ENCODE results near the gene PLCB1.
"Not testable (repeated sequence)": the region's sequence is repeated elsewhere in the genome, so short reads cannot be mapped to it uniquely, and the experiment has no call there.

PLCB1 gene

DNA sequence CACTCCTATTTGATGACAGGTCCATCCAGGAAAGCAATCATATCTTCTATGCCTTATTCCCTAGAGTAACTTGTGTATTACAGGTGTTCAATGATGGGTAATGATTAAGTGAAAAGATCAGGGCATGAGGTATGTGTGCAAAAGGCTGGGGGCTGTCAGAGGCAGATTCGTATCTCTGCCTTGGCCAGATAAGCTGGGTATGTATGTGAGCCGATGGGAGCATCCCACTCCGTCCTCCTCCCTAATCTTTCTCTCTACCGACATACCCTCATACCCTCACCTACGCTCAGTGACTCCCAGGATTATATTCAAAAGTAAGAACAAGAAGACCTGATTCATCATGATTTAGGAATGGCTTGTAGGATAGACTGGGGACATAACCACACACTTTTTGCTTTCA lies 238.7 kb downstream of the PLCB1 start:
- TF ChIP-seq JUND (IDR thresholded peaks at IDR 0.05; ENCODE audit: low read depth): no peak
- in situ Hi-C loops (cut with HindIII; ENCODE audit: low pct_unique_long_range_greater_than_20kb, low sequenced_read_pairs): no loop called here
- DNase-seq (ENCODE audit: low read depth in 1 of 2, low spot score in 1 of 2): no peak

DNA sequence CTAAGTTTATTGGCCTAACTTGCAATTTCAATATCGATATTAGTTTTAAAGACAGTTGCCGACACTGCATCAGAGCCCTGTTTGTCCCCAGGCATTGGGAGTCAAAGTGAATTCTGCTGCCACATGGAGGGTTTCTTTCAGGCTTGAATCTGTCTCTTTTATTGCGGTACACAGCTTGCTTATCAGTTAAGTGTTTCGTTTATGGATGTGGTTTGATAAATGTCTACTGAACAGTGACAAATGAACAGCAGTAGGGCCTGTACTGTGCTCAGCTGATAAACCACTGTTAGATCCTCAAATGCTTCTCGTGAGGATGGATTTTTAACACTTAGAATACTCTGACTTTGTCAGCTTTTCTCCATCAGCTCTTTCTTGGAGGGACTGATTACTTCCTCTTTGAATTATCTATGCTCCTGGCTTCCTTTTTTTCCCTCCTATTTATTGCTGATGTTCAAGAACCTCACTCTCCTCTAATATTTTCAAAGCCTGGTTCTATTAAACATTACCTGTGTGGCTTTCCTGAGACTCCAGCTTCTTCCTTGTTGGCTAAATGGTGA lies 240.8 kb downstream of the PLCB1 start:
- in situ Hi-C loops (cut with HindIII; ENCODE audit: low pct_unique_long_range_greater_than_20kb, low sequenced_read_pairs): no loop called here
- no peak for DNase-seq (ENCODE audit: low read depth in 1 of 2, low spot score in 1 of 2)
- no peak for TF ChIP-seq JUND (IDR thresholded peaks at IDR 0.05; ENCODE audit: low read depth)

DNA sequence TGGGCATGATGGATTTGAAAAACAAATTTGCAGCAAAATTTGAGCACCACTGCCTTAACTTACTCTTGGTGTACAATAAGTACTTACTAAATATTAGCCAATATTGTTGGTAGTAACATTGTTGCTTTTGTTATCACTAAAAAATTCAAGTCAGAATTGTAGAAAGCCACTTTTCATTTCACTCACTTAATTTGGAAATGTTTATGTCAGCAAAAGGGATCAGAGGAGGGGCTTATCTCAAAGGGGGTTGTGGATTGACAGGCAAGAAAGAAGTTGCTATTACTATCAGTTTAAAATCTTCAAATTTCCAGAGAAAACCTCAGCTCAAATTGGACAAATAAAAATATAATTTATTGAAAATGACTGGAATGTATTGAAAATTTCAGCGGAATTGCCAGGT lies 241.5 kb downstream of the PLCB1 start:
- no peak for TF ChIP-seq JUND (IDR thresholded peaks at IDR 0.05; ENCODE audit: low read depth)
- no peak for DNase-seq (ENCODE audit: low read depth in 1 of 2, low spot score in 1 of 2)
- in situ Hi-C loops (cut with HindIII; ENCODE audit: low pct_unique_long_range_greater_than_20kb, low sequenced_read_pairs): no loop called here

DNA sequence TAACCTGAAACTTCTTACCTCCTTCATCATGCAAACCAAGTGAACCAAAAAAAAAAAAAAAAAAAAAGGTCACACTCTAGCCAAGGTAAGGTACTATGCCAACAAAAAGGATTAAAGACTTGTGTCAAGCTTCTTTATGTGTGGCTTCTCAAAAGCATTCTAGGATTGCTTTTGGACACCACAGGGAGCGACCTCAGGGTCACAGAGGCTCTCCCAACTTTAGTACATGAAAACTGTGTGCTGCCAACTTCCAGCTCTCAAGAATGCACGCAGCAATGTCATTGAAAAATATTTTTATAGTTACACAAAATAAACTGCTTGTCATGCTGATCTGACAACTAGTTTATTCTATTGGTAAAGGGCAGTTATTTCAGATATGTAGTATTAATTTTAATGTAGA lies 243.8 kb downstream of the PLCB1 start:
- in situ Hi-C loops (cut with HindIII; ENCODE audit: low pct_unique_long_range_greater_than_20kb, low sequenced_read_pairs): no loop called here
- no peak for DNase-seq (ENCODE audit: low read depth in 1 of 2, low spot score in 1 of 2)
- TF ChIP-seq JUND (IDR thresholded peaks at IDR 0.05; ENCODE audit: low read depth): no peak

DNA sequence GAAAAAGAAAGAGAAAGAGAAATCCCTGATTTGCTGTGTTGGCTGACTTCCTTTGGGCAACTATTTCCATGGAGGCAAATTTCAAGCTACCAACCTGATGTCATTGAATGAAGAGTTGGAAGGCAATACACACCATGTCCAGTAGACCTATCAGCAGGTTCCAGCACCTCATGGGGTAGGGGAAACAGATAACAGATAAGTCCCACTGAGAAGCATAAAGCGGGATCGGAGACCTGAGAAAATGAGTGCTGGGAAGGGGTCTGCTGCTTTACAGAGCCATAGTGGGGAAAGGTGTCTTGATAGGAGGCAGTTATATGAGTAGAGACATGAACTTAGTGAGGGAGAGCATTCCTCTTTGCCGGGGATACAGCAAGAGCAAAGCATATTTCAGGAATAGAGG lies 244.9 kb downstream of the PLCB1 start:
- in situ Hi-C loops (cut with HindIII; ENCODE audit: low pct_unique_long_range_greater_than_20kb, low sequenced_read_pairs): no loop called here
- no peak for DNase-seq (ENCODE audit: low read depth in 1 of 2, low spot score in 1 of 2)
- TF ChIP-seq JUND (IDR thresholded peaks at IDR 0.05; ENCODE audit: low read depth): no peak

DNA sequence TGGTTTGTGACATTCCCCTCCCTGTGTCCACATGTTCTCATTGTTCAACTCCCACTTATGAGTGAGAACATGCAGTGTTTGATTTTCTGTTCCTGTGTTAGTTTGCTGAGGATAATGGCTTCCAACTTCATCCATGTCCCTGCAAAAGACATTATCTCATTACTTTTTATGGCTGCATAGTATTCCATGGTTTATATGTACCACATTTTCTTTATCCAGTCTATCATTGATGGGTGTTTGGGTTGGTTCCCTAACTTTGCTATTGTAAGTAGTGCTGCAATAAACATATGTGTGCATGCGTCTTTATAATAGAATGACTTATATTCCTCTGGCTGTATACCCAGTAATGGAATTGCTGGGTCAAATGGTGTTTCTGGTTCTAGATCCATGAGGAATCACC lies 247.1 kb downstream of the PLCB1 start:
- in situ Hi-C loops (cut with HindIII; ENCODE audit: low pct_unique_long_range_greater_than_20kb, low sequenced_read_pairs); DNase-seq (ENCODE audit: low read depth in 1 of 2, low spot score in 1 of 2): not testable (repeated sequence)

DNA sequence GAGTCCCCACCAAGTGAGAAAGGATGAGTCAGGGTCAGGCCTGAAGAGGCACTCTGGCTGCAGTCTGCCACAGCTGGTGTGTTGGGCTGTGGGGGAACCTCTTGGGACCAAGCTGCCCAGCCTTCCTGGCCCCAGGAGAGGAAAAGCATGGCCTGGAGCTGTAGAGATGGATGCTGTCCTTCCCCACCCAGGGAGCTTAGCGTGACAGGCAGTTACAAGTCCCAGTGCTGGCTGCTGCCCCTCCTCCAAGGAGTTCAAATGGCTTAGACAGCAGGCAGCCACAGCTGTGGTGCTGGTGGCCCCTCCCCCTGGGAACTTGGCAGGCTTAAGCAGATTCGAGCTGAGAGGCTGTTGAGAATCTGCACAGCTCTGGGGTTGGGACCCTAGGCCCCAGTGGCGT lies 253.2 kb downstream of the PLCB1 start:
- in situ Hi-C loops (cut with HindIII; ENCODE audit: low pct_unique_long_range_greater_than_20kb, low sequenced_read_pairs): no loop called here
- DNase-seq (ENCODE audit: low read depth in 1 of 2, low spot score in 1 of 2): no peak

DNA sequence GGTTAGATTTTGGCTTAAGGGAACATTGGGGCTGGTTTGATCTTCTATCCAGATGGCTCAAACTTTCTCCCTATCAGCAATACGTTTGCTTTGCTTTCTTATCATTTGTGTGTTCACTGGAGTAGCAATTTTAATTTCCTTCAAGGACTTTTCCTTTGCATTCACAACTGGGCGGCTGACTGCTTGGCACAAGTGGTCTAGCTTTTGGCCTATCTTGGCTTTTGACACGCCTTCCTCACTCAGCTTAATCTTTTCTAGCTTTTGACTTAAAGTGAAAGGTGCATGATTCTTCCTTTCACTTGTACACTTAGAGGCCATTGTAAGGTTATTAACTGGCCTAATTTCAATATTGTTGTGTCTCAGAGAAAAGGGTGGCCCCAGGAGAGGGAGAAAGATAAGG lies 254.9 kb downstream of the PLCB1 start:
- in situ Hi-C loops (cut with HindIII; ENCODE audit: low pct_unique_long_range_greater_than_20kb, low sequenced_read_pairs): no loop called here
- DNase-seq (ENCODE audit: low read depth in 1 of 2, low spot score in 1 of 2): no peak
- no peak for TF ChIP-seq JUND (IDR thresholded peaks at IDR 0.05; ENCODE audit: low read depth)

More for the DNA sequence above, 253.2 kb downstream of the PLCB1 start:
- TF ChIP-seq JUND (IDR thresholded peaks at IDR 0.05; ENCODE audit: low read depth): no peak

DNA sequence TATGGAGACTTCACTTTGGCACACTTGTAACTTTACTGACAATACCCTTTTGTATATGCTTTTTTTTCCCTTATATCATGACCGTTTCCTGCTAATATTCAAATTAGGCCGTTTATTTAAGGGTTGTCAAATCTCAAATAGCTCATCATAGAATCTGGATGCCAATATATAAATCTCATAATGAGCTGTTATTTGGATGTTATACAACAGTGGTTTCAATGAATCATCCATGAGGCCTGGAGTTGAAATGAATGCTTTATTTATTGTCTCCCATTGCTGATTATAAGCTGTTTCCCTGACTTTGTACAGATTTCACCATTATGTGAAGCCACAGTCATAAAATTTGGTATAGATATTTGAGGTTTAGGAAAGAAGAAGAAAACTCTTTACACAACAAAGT lies 256.1 kb downstream of the PLCB1 start:
- in situ Hi-C loops (cut with HindIII; ENCODE audit: low pct_unique_long_range_greater_than_20kb, low sequenced_read_pairs): no loop called here
- TF ChIP-seq JUND (IDR thresholded peaks at IDR 0.05; ENCODE audit: low read depth): no peak
- DNase-seq (ENCODE audit: low read depth in 1 of 2, low spot score in 1 of 2): no peak

DNA sequence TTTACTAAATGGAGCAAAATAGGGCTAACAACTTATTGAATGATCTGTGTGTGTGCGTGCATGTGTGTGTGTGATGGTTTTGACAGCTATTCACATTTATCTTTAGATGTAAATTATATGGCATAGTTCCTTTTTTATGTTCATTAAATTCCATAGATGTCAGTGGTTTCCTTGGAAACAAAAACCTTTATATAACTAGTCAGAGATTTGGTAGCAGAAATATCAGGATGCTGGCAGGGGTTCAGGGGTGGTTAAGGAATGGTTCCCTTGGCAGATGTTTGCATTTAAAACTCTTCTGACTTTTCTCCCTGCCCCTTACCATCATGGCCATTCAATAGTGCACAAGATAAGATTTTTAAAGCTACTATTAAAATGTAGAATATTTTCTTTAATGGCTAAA lies 256.6 kb downstream of the PLCB1 start:
- no peak for TF ChIP-seq JUND (IDR thresholded peaks at IDR 0.05; ENCODE audit: low read depth)
- no peak for DNase-seq (ENCODE audit: low read depth in 1 of 2, low spot score in 1 of 2)
- in situ Hi-C loops (cut with HindIII; ENCODE audit: low pct_unique_long_range_greater_than_20kb, low sequenced_read_pairs): no loop called here

DNA sequence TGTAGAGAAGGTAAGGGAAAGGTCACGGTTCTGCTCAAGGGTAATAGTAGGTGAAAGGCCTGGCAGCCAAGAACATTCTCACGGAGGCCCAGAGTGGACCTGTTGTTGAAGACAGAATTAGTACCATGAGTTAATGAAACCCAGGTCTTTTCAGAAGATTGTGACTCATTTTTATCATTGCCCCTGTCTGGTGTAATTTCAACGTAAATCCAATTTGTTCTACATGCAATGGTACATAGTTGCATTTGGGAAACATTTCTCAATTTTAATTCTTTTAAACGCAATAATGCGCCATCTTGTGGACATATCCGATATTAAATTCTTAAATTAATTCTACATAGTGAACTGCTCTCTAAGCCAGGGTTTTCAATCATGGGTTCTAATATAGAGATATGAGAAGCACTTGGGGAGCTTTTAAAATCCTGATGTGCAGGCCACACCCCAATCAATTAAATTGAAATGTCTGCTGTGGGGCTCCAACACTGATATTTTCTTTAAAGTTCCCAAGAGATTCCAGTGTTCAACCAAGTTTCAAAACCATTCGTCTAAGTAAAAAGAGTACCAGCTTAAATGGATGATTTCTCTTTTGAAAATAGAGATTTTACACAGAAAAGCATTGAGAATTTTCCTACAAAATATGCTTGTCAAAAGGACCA lies 257.4 kb downstream of the PLCB1 start:
- no peak for TF ChIP-seq JUND (IDR thresholded peaks at IDR 0.05; ENCODE audit: low read depth)
- peak; percentile 13 to 61 for DNase-seq (ENCODE audit: low read depth in 1 of 2, low spot score in 1 of 2)
- in situ Hi-C loops (cut with HindIII; ENCODE audit: low pct_unique_long_range_greater_than_20kb, low sequenced_read_pairs): no loop called here

DNA sequence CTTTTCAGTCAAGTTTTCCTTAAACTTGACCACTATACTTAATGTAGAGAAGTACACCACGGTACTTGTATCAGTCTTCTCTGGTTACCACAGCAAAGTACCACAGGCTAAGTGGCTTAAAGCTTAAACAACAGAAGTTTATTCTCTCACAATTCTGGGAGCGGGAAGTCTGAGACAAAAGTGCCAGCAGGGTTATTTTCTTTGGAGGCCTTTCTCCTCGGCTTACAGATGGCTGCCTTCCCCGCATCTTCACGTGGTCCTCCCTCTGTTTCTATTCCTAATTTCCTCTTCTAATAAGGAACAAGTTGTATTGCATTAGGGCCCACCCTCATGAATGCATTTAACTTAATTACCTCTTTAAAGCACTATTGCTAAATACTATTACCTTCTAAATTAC lies 258.0 kb downstream of the PLCB1 start:
- DNase-seq (ENCODE audit: low read depth in 1 of 2, low spot score in 1 of 2): no peak
- in situ Hi-C loops (cut with HindIII; ENCODE audit: low pct_unique_long_range_greater_than_20kb, low sequenced_read_pairs): no loop called here

DNA sequence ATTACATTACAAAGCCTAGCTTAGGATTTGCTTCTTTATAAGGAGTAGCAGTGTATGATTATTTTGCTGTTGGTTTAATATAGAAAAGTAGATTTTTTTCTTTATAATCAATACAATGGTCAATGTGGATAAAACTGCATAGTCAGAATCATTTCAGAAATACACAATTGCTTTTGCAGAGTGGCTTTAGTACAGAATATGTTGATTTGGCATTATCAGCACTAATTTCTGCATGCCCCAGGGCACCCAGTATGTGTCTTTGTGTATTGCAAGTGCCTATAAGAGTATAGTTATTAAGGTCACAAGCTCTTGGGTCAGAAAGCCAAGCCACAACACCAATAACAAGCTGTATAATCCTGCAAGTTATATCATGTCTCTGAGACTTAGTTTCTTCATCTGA lies 258.4 kb downstream of the PLCB1 start:
- no peak for TF ChIP-seq JUND (IDR thresholded peaks at IDR 0.05; ENCODE audit: low read depth)
- in situ Hi-C loops (cut with HindIII; ENCODE audit: low pct_unique_long_range_greater_than_20kb, low sequenced_read_pairs): no loop called here
- DNase-seq (ENCODE audit: low read depth in 1 of 2, low spot score in 1 of 2): no peak

More for the DNA sequence above, 258.0 kb downstream of the PLCB1 start:
- no peak for TF ChIP-seq JUND (IDR thresholded peaks at IDR 0.05; ENCODE audit: low read depth)

DNA sequence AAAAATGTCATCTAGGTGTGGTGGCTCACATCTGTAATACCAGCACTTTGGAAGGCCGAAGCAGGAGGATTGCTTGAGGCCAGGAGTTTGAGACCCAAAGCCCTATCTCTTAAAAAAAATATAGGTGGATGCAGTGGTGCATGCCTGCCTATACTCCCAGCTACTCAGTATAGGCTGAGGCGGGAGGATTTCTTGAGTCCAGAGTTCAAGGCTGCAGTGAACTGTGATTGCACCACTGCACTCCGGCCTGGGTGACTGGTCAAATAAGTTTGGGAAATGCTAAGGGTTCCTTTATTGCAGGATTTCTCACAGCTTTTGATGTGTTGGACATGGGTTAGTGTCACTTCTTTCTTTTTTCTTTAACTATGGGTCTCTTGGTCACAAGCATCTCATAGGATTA lies 261.3 kb downstream of the PLCB1 start:
- no peak for TF ChIP-seq JUND (IDR thresholded peaks at IDR 0.05; ENCODE audit: low read depth)
- in situ Hi-C loops (cut with HindIII; ENCODE audit: low pct_unique_long_range_greater_than_20kb, low sequenced_read_pairs): no loop called here
- DNase-seq (ENCODE audit: low read depth in 1 of 2, low spot score in 1 of 2): no peak

Measured in T47D (cell line).